Peyer's patch (tissue), 4 donors: ENCODE data around the gene GPC6.

Experiments
- POLR2A ChIP-seq, 2 donors: fragments of 450-650 bp; IDR thresholded peaks; one replicate each; pipeline ENCODE4 v1.5.1; 2017; ENCODE audit warnings: antibody characterized with exemption in 2 of 2, mild to moderate bottlenecking in 2 of 2, moderate library complexity in 2 of 2
- TF ChIP-seq, protein P1 (sequence below), 6 experiments: fragments of 450-650 bp in 4 of 6; fragments of 200-600 bp in 2 of 6; sonication (generic) in 1 of 6; IDR thresholded peaks; one replicate each; pipeline ENCODE4 v1.5.1; 2017 to 2019; ENCODE audit warnings: antibody characterized with exemption in 6 of 6, mild to moderate bottlenecking in 3 of 6, moderate library complexity in 1 of 6

- TF ChIP-seq, protein P1, sequence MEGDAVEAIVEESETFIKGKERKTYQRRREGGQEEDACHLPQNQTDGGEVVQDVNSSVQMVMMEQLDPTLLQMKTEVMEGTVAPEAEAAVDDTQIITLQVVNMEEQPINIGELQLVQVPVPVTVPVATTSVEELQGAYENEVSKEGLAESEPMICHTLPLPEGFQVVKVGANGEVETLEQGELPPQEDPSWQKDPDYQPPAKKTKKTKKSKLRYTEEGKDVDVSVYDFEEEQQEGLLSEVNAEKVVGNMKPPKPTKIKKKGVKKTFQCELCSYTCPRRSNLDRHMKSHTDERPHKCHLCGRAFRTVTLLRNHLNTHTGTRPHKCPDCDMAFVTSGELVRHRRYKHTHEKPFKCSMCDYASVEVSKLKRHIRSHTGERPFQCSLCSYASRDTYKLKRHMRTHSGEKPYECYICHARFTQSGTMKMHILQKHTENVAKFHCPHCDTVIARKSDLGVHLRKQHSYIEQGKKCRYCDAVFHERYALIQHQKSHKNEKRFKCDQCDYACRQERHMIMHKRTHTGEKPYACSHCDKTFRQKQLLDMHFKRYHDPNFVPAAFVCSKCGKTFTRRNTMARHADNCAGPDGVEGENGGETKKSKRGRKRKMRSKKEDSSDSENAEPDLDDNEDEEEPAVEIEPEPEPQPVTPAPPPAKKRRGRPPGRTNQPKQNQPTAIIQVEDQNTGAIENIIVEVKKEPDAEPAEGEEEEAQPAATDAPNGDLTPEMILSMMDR (IDR thresholded peaks at IDR 0.05): no peak
- TF ChIP-seq POLR2A (IDR thresholded peaks at IDR 0.05): no peak
Observed at GRCh38 chr13:93468433-93468832, 241.8 kb downstream of the GPC6 start.
